SK-N-SH (cell line): ENCODE data around the gene IFIT1B. TPM values are rescaled to one million over a fixed set of nuclear protein-coding genes. Genes with fewer than 3 reads are reported as not detected.
A peak's percentile ranks its signal among the peaks of the same experiment; 100 is the strongest.
"Not testable (repeated sequence)": the region's sequence is repeated elsewhere in the genome, so short reads cannot be mapped to it uniquely, and the experiment has no call there.

Source experiments
- CTCF ChIA-PET: fragments of 300-600, 350-600 bp; formaldehyde crosslinking; extraction: SDS; loops from one replicate; lab custom pipeline; 2021; lab: Yijun Ruan, JAX
- POLR2A ChIA-PET: fragments of 350-600 bp; sonication (Branson Sonifier 250); formaldehyde crosslinking; extraction: SDS; loops from one replicate; lab custom pipeline; 2020; ENCODE audit warnings: antibody characterized with exemption, inconsistent platforms; lab: Yijun Ruan, JAX
- DNase-seq: peaks from one replicate; pipeline ENCODE4 v3.0.0; 2012
- H2AFZ ChIP-seq: fragments of 200-600 bp; sonication (generic); 2 replicates; pipeline ENCODE4 v1.8.1; 2016; ENCODE audit warnings: antibody characterized with exemption, mild to moderate bottlenecking, low read depth
- H3F3A ChIP-seq: fragments of 200-600 bp; sonication (generic); replicated peaks from 2 replicates; pipeline ENCODE3; 2016; ENCODE audit warnings: antibody characterized with exemption, mild to moderate bottlenecking; ENCODE audit not compliant: insufficient read depth
- H3K27ac ChIP-seq, 2 experiments: fragments of 200-500 bp in 1 of 2; fragments of 200-600 bp in 1 of 2; sonication (Bioruptor generic) in 1 of 2; sonication (generic), shearing (Covaris generic) in 1 of 2; 2 replicates each; pipeline versions ENCODE4 v1.5.1 to v1.6.1; 2014 to 2016; ENCODE audit warnings: low read depth in 2 of 2, inconsistent platforms in 1 of 2, low read length in 1 of 2, mild to moderate bottlenecking in 1 of 2, mixed read lengths in 1 of 2
- H3K27me3 ChIP-seq: fragments of 200-600 bp; sonication (generic), shearing (Covaris generic); 2 replicates; pipeline ENCODE4 v1.6.1; 2016; ENCODE audit warnings: mixed run types; ENCODE audit not compliant: insufficient read depth
- H3K36me3 ChIP-seq, 2 experiments: fragments of 200-500 bp in 1 of 2; fragments of 200-600 bp in 1 of 2; sonication (Bioruptor generic) in 1 of 2; sonication (generic) in 1 of 2; replicated peaks in 1 of 2; 2 replicates each; pipeline versions ENCODE3 to v1.5.1; 2014 to 2016; ENCODE audit warnings: low read length in 1 of 2, mild to moderate bottlenecking in 1 of 2; ENCODE audit not compliant: insufficient read depth in 2 of 2, control insufficient read depth in 1 of 2
- H3K4me1 ChIP-seq, 2 experiments: fragments of 200-500 bp in 1 of 2; fragments of 200-600 bp in 1 of 2; sonication (Bioruptor generic) in 1 of 2; sonication (generic), shearing (Covaris generic) in 1 of 2; 2 replicates each; pipeline versions ENCODE4 v1.5.1 to v1.6.1; 2014 to 2016; ENCODE audit warnings: low read depth in 1 of 2, low read length in 1 of 2, mixed run types in 1 of 2; ENCODE audit not compliant: insufficient read depth in 2 of 2, control insufficient read depth in 1 of 2
- H3K4me2 ChIP-seq: fragments of 200-600 bp; sonication (generic), shearing (Covaris generic); 2 replicates; pipeline ENCODE4 v1.6.1; 2017; ENCODE audit warnings: mixed run types
- H3K4me3 ChIP-seq, 2 experiments: fragments of 200-500 bp in 1 of 2; fragments of 200-600 bp in 1 of 2; sonication (Bioruptor generic) in 1 of 2; sonication (generic), shearing (Covaris generic) in 1 of 2; 2 replicates each; pipeline versions ENCODE4 v1.5.1 to v1.8.1; 2014 to 2016; ENCODE audit warnings: low read depth in 2 of 2, inconsistent platforms in 1 of 2, low read length in 1 of 2, mild to moderate bottlenecking in 1 of 2, mixed read lengths in 1 of 2, moderate library complexity in 1 of 2
- H3K79me2 ChIP-seq: fragments of 200-600 bp; sonication (generic); 2 replicates; pipeline ENCODE4 v1.8.1; 2017; ENCODE audit warnings: mild to moderate bottlenecking; ENCODE audit not compliant: insufficient read depth
- H3K9ac ChIP-seq: fragments of 200-600 bp; sonication (generic); 2 replicates; pipeline ENCODE4 v1.6.1; 2017; ENCODE audit warnings: mixed run types
- H3K9me2 ChIP-seq: fragments of 200-600 bp; sonication (generic); 2 replicates; pipeline ENCODE4 v1.6.1; 2017; ENCODE audit warnings: mixed run types
- H3K9me3 ChIP-seq: fragments of 200-600 bp; sonication (generic); 2 replicates; pipeline ENCODE4 v1.6.1; 2017; ENCODE audit warnings: mixed run types, mild to moderate bottlenecking, moderate library complexity
- H4K20me1 ChIP-seq: fragments of 200-600 bp; sonication (generic); 2 replicates; pipeline ENCODE4 v1.6.1; 2017; ENCODE audit warnings: mild to moderate bottlenecking, mixed run types; ENCODE audit not compliant: insufficient read depth
- FOSL2 ChIP-seq: IDR thresholded peaks from 2 replicates; pipeline ENCODE4 v1.4.0; 2012; ENCODE audit warnings: low read depth, mild to moderate bottlenecking, moderate library complexity, borderline replicate concordance
- FOXJ3 ChIP-seq: sonication (generic); formaldehyde crosslinking; IDR thresholded peaks from 2 replicates; pipeline ENCODE4 v1.5.1; 2020; ENCODE audit warnings: mild to moderate bottlenecking, missing genetic modification reagents
- RCOR1 ChIP-seq: fragments of 150-350 bp; IDR thresholded peaks from 2 replicates; pipeline ENCODE4 v1.6.1; 2017; ENCODE audit warnings: antibody characterized with exemption, low read length
- RFX5 ChIP-seq: IDR thresholded peaks from 2 replicates; pipeline ENCODE4 v1.6.1; 2012; ENCODE audit warnings: mild to moderate bottlenecking, improper control_type of control experiment, low read length
- WGBS: methylation state at CpG from one replicate; pipeline ENCODE4 v1.1.6; 2017; ENCODE audit warnings: low lambda C conversion rate; 5-methylcytosine and 5-hydroxymethylcytosine counted together
- polyA plus RNA-seq, 3 experiments: library from polyadenylated mRNA; depleted of rRNA; stranded (reverse); fragments of >200 nt; gene quantifications; 2 replicates each; pipeline ENCODE4 v1.2.3, GENCODE V29; 2012
- TF ChIP-seq, protein P1 (sequence below): IDR thresholded peaks from 2 replicates; pipeline ENCODE4 v1.4.0; 2012; ENCODE audit warnings: low read depth, borderline replicate concordance
- TF ChIP-seq, protein P2 (sequence below): IDR thresholded peaks from 2 replicates; pipeline ENCODE4 v1.6.1; 2012; ENCODE audit warnings: mild to moderate bottlenecking, low read depth, low read length, moderate library complexity
- TF ChIP-seq, protein P3 (sequence below): fragments of 150-350 bp; IDR thresholded peaks from 2 replicates; pipeline ENCODE4 v1.6.1; 2016; ENCODE audit warnings: mild to moderate bottlenecking, low read depth, low read length

Gene IFIT1B
- polyA plus RNA-seq, 1 of the 3 experiments (the other 2 are of a cell fraction) = 0.03 TPM

DNA sequence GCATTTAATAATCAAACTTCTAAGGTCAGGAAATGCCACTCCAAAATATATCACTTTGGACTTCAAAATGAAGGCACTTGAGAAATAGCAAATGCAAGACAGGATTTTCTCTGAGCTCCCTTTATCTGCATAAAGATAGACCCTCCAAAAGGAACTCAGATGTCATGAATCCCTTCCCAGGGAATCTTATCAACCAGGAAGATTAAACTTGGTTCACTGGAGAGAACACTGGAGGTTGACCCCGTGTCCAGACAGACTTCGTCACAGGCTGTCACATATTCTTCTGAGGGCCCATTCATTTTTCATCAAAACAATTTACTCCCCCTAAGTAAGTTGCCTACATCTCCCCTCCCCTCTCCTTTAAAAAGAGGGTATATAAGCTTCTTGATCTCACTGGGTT, 28.9 kb upstream of the IFIT1B start (continued):
- TF ChIP-seq, protein P1, sequence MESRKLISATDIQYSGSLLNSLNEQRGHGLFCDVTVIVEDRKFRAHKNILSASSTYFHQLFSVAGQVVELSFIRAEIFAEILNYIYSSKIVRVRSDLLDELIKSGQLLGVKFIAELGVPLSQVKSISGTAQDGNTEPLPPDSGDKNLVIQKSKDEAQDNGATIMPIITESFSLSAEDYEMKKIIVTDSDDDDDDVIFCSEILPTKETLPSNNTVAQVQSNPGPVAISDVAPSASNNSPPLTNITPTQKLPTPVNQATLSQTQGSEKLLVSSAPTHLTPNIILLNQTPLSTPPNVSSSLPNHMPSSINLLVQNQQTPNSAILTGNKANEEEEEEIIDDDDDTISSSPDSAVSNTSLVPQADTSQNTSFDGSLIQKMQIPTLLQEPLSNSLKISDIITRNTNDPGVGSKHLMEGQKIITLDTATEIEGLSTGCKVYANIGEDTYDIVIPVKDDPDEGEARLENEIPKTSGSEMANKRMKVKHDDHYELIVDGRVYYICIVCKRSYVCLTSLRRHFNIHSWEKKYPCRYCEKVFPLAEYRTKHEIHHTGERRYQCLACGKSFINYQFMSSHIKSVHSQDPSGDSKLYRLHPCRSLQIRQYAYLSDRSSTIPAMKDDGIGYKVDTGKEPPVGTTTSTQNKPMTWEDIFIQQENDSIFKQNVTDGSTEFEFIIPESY = no peak
- TF ChIP-seq, protein P2, sequence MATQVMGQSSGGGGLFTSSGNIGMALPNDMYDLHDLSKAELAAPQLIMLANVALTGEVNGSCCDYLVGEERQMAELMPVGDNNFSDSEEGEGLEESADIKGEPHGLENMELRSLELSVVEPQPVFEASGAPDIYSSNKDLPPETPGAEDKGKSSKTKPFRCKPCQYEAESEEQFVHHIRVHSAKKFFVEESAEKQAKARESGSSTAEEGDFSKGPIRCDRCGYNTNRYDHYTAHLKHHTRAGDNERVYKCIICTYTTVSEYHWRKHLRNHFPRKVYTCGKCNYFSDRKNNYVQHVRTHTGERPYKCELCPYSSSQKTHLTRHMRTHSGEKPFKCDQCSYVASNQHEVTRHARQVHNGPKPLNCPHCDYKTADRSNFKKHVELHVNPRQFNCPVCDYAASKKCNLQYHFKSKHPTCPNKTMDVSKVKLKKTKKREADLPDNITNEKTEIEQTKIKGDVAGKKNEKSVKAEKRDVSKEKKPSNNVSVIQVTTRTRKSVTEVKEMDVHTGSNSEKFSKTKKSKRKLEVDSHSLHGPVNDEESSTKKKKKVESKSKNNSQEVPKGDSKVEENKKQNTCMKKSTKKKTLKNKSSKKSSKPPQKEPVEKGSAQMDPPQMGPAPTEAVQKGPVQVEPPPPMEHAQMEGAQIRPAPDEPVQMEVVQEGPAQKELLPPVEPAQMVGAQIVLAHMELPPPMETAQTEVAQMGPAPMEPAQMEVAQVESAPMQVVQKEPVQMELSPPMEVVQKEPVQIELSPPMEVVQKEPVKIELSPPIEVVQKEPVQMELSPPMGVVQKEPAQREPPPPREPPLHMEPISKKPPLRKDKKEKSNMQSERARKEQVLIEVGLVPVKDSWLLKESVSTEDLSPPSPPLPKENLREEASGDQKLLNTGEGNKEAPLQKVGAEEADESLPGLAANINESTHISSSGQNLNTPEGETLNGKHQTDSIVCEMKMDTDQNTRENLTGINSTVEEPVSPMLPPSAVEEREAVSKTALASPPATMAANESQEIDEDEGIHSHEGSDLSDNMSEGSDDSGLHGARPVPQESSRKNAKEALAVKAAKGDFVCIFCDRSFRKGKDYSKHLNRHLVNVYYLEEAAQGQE = no peak
- TF ChIP-seq RCOR1 = no peak
- no peak for TF ChIP-seq FOXJ3 (CRISPR knock-in tag)
- TF ChIP-seq, protein P3, sequence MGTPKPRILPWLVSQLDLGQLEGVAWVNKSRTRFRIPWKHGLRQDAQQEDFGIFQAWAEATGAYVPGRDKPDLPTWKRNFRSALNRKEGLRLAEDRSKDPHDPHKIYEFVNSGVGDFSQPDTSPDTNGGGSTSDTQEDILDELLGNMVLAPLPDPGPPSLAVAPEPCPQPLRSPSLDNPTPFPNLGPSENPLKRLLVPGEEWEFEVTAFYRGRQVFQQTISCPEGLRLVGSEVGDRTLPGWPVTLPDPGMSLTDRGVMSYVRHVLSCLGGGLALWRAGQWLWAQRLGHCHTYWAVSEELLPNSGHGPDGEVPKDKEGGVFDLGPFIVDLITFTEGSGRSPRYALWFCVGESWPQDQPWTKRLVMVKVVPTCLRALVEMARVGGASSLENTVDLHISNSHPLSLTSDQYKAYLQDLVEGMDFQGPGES = no peak
- TF ChIP-seq RFX5 = no peak
- no peak for TF ChIP-seq FOSL2

DNA sequence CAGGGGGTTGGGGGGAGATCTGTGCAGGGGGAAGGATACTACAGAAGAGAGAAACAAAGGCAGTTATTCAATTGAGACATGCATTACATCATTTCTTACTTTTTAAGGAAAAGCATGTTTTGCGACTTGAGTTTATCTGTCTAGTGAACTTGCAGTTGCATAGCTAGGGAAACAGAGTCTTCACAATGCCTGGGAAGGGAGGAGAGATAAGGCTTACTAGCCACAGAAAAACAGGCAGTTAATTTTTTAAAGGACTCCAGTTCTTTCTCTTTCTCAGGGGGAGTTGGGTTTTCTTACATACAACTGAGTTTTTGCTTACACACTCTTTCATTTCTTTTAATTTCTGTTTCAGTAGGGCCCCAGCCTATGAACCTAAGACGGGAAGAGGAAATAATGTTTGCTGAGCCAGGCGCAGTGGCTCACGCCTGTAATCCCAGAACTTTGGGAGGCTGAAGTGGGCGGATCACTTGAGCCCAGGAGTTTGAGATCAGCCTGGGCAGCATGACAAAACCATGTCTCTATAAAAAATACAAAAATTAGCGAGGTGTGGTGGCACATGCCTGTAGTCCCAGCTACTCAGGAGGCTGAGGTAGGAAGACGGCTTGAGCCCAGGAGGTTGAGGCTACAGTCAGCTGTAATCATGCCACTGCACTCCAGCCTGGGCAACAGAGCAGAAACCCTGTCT, 27.1 kb upstream of the IFIT1B start:
- peak overlapping the region; percentile 42; the same call in 1 of the 2 replicates for H3K9ac ChIP-seq
- POLR2A ChIA-PET, H3K36me3 ChIP-seq, H3K9me3 ChIP-seq, H4K20me1 ChIP-seq, H3K27me3 ChIP-seq, DNase-seq, H3K79me2 ChIP-seq, H3K4me3 ChIP-seq, H3K9me2 ChIP-seq: not testable (repeated sequence)
- peaks cover 18% of the 10 kb centered on the region for H3F3A ChIP-seq
- H2AFZ ChIP-seq = peak overlapping the region; percentile 70
- WGBS = 84% methylated on average over 7 of the region's 7 CpGs
- H3K4me2 ChIP-seq = peak overlapping the region; percentile 46; the same call in 1 of the 2 replicates
- CTCF ChIA-PET = interaction anchor here (2.9 kb wide), 1 partner anchor 18 kb away, joined by 13 read pairs; no protein-coding TSS in a partner anchor
- peak overlapping the region; percentile 77 to 79; a peak in 3 of 4 replicates for H3K27ac ChIP-seq
- peaks cover 0 to 40% of the 10 kb centered on the region in 2 experiments; a peak in 3 of 4 replicates for H3K4me1 ChIP-seq
